Lung microvascular endothelial cell (primary cell): Measurements from ENCODE around the gene GALNS. TPM values are rescaled to one million over a fixed set of nuclear protein-coding genes. Genes with fewer than 3 reads are reported as not detected.

Source experiments
- DNase-seq, 2 donors: peaks; one replicate each; pipeline versions ENCODE4 v3.0.0 to v3.0.0-alpha.2; 2010; ENCODE audit warnings: low read depth in 2 of 2
- total RNA-seq: library from RNA; depleted of rRNA; stranded (reverse); fragments of >200 nt; gene quantifications from 2 replicates; pipeline ENCODE4 v1.2.1, GENCODE V29; 2014

The GALNS gene
- total RNA-seq, 1 donor from 2014 or later = 17.1 TPM

- DNase-seq = peak; percentile 51 to 83
These were observed 86.1 kb downstream of the GALNS start for GRCh38 chr16:88770461-88771293.

- DNase-seq = peak in 1 of 2 donors; percentile 87
These were observed 86.9 kb downstream of the GALNS start for GRCh38 chr16:88769617-88770460.

- peak; percentile 63 to 96 for DNase-seq
These were observed 88.5 kb downstream of the GALNS start for GRCh38 chr16:88768071-88768783.

GRCh38 chr16:88767546-88768070 is 89.1 kb downstream of the GALNS start:
- DNase-seq = no peak

GRCh38 chr16:88766975-88767374 is 89.8 kb downstream of the GALNS start:
- DNase-seq = no peak

GRCh38 chr16:88764913-88765349 is 91.8 kb downstream of the GALNS start:
- DNase-seq = peak in 1 of 2 donors; percentile 60

GRCh38 chr16:88764080-88764479 is 92.7 kb downstream of the GALNS start:
- DNase-seq = no peak

Other genes with a start within 250 kb of the GALNS start
- not detected in 2 replicates for gene IL17C, start 218.4 kb downstream of the GALNS start, total RNA-seq
- 287 and 458 TPM in 2 replicates for gene CYBA, start 205.9 kb downstream of the GALNS start, total RNA-seq
- 40.8 and 42.3 TPM in 2 replicates for gene MVD, start 193.9 kb downstream of the GALNS start, total RNA-seq
- gene SNAI3, start 170.4 kb downstream of the GALNS start, total RNA-seq = under 0.01 and 0.22 TPM in 2 replicates
- 8.5 and 12.5 TPM in 2 replicates for gene RNF166, start 150.5 kb downstream of the GALNS start, total RNA-seq
- 6.5 and 9.2 TPM in 2 replicates for gene CTU2, start 150.4 kb downstream of the GALNS start, total RNA-seq
- gene PIEZO1, start 71.7 kb downstream of the GALNS start, total RNA-seq = 227 and 460 TPM in 2 replicates
- gene CDT1, start 53.2 kb downstream of the GALNS start, total RNA-seq = 1.8 and 3.7 TPM in 2 replicates
- 92.7 and 112 TPM in 2 replicates for gene APRT, start 45.0 kb downstream of the GALNS start, total RNA-seq
- gene TRAPPC2L, start 180 bp upstream of the GALNS start, total RNA-seq = 35.9 and 49.5 TPM in 2 replicates
- gene PABPN1L, start 9.7 kb upstream of the GALNS start, total RNA-seq = not detected in 2 replicates
- gene CBFA2T3, start 120.3 kb upstream of the GALNS start, total RNA-seq = not detected in 2 replicates
- 13.7 and 13.9 TPM in 2 replicates for gene ACSF3, start 236.9 kb upstream of the GALNS start, total RNA-seq